GM23338 (cell line): ENCODE measurements around the gene GTF2F1. TPM values are rescaled to one million over a fixed set of nuclear protein-coding genes. Genes with fewer than 3 reads are reported as not detected.

Experiments used
- CREB1 ChIP-seq: fragments of 250-450 bp; sonication (Bioruptor Pico); IDR thresholded peaks from 2 replicates; pipeline ENCODE4 v1.5.0; 2020; ENCODE audit warnings: low read depth, mild to moderate bottlenecking, moderate library complexity
- CTCF ChIP-seq, 2 experiments: fragments of 200-600 bp in 1 of 2; sonication (generic) in 1 of 2; conservative IDR thresholded peaks; 2 replicates each; pipeline versions ENCODE4 v1.5.1 to v1.6.1; 2016 to 2017; ENCODE audit warnings: antibody characterized with exemption in 2 of 2, low read depth in 2 of 2, mild to moderate bottlenecking in 2 of 2, moderate library complexity in 1 of 2
- EZH2 ChIP-seq: fragments of 200-600 bp; sonication (generic); IDR thresholded peaks from one replicate; pipeline ENCODE4 v1.8.0; 2017; ENCODE audit warnings: antibody characterized with exemption, mild to moderate bottlenecking, low read depth; ENCODE audit not compliant: unreplicated experiment
- NANOG ChIP-seq: IDR thresholded peaks from 2 replicates; pipeline ENCODE4 v1.6.1; 2016; ENCODE audit warnings: antibody characterized with exemption, borderline replicate concordance
- ZNF462 ChIP-seq: fragments of 250-450 bp; sonication (Bioruptor Pico); IDR thresholded peaks from 2 replicates; pipeline ENCODE4 v1.5.0; 2020; ENCODE audit warnings: mild to moderate bottlenecking, moderate library complexity
- polyA plus RNA-seq: library from polyadenylated mRNA; unstranded; fragments of >200 nt; fragmentation: Nextera tagmentation; extraction: Ambion mirVana; gene quantifications from 2 replicates; pipeline ENCODE4 v1.2.1, GENCODE V29; 2016
- total RNA-seq: library from RNA; depleted of rRNA; stranded (reverse); fragments of >200 nt; shearing (Covaris generic); gene quantifications from 2 replicates; pipeline ENCODE4 v1.2.3, GENCODE V29; 2014

GTF2F1 gene
- total and polyA plus RNA-seq, 2 experiments from 2014 or later, result 62.1 to 65.5 TPM

GRCh38 chr19:6340493-6341201, 52.3 kb downstream of the GTF2F1 start (continued):
- no peak for TF ChIP-seq ZNF462 (CRISPR knock-in tag)
- peak; percentile 32; a peak in 2 of 4 replicates for TF ChIP-seq CTCF (conservative IDR thresholded peaks at IDR 0.05; ENCODE audit: low read depth in 2 of 2)
- TF ChIP-seq EZH2, result no peak
- TF ChIP-seq NANOG, result no peak
- no peak for TF ChIP-seq CREB1 (CRISPR knock-in tag)
